Sigmoid colon (tissue), 7 donors: ENCODE measurements around the gene ZNF212. TPM values are rescaled to one million over a fixed set of nuclear protein-coding genes. Genes with fewer than 3 reads are reported as not detected.
"Not testable (repeated sequence)": the region's sequence is repeated elsewhere in the genome, so short reads cannot be mapped to it uniquely, and the experiment has no call there.

ENCODE experiments used
- DNase-seq: peaks from one replicate; pipeline ENCODE4 v3.0.0-alpha.2; 2019
- H3K27ac ChIP-seq, 4 donors: fragments of 200-600 bp; sonication (generic); one replicate each; pipeline ENCODE4 v1.5.1; 2016 to 2019; ENCODE audit warnings: mild to moderate bottlenecking in 1 of 4
- H3K27me3 ChIP-seq, 3 donors: fragments of 200-600 bp; sonication (generic); one replicate each; pipeline ENCODE4 v1.5.1; 2019; ENCODE audit warnings: mild to moderate bottlenecking in 1 of 3
- H3K36me3 ChIP-seq, 4 donors: fragments of 200-600 bp; sonication (generic); one replicate each; pipeline ENCODE4 v1.5.1; 2016 to 2019
- H3K4me1 ChIP-seq, 4 donors: fragments of 200-600 bp; sonication (generic); one replicate each; pipeline ENCODE4 v1.5.1; 2017 to 2019
- H3K4me3 ChIP-seq, 4 donors: fragments of 200-600 bp; sonication (generic); one replicate each; pipeline ENCODE4 v1.5.1; 2017 to 2019; ENCODE audit warnings: mild to moderate bottlenecking in 2 of 4, moderate library complexity in 1 of 4
- H3K9me3 ChIP-seq, 4 donors: fragments of 200-600 bp in 3 of 4; sonication (generic) in 3 of 4; one replicate each; pipeline versions ENCODE4 v1.5.1 to v1.6.1; 2013 to 2019
- CTCF ChIP-seq, 4 experiments: fragments of 450-650 bp in 3 of 4; fragments of 200-600 bp in 1 of 4; IDR thresholded peaks; one replicate each; pipeline ENCODE4 v1.5.1; 2016 to 2019; ENCODE audit warnings: antibody characterized with exemption in 4 of 4, mild to moderate bottlenecking in 3 of 4, moderate library complexity in 2 of 4
- EP300 ChIP-seq, 4 donors: sonication (generic); formaldehyde crosslinking; IDR thresholded peaks; one replicate each; pipeline ENCODE4 v1.6.1; 2017; ENCODE audit warnings: antibody characterized with exemption in 4 of 4
- POLR2A ChIP-seq, 2 donors: fragments of 450-650 bp; IDR thresholded peaks; one replicate each; pipeline ENCODE4 v1.6.1; 2016; ENCODE audit warnings: antibody characterized with exemption in 2 of 2, mild to moderate bottlenecking in 2 of 2, moderate library complexity in 2 of 2
- POLR2AphosphoS5 ChIP-seq, 4 donors: sonication (generic); formaldehyde crosslinking; IDR thresholded peaks; one replicate each; pipeline ENCODE4 v1.6.1; 2017; ENCODE audit warnings: antibody characterized with exemption in 4 of 4
- WGBS, 2 donors: extraction: QIAGEN DNeasy Blood & Tissue Kit; methylation state at CpG; one replicate each; pipeline ENCODE4 v1.1.7; 2013; 5-methylcytosine and 5-hydroxymethylcytosine counted together
- intact Hi-C: fragments of 100-400 bp; cut with DNase I; formaldehyde crosslinking; loops from one replicate; pipeline ENCODE4 v1.15.1; 2023
- polyA plus RNA-seq, 3 donors: library from polyadenylated mRNA; stranded (reverse); fragments of 200-250 nt; gene quantifications; one replicate each; pipeline ENCODE4 v1.2.3, GENCODE V29; 2013
- total RNA-seq, 4 donors: library from RNA; depleted of rRNA; stranded (reverse); fragments of >200 nt; gene quantifications; one replicate each; pipeline ENCODE4 v1.1.0, GENCODE V29; 2016
- donor health status: healthy with polysubstance abuse.
- donor health status: Bipolar disorder and iron deficiency.
- donor health status: healthy.

ZNF212 gene
- total and polyA plus RNA-seq, 7 donors = 4.1 to 13.6 (median 5.8) TPM

- H3K9me3 ChIP-seq = no peaks in the 10 kb centered on the region
- H3K36me3 ChIP-seq = no peaks in the 10 kb centered on the region
- H3K4me3 ChIP-seq = no peak overlapping the region
- no peak for DNase-seq
- H3K27ac ChIP-seq = no peak overlapping the region
- H3K27me3 ChIP-seq = peaks cover 0 to under 1% (median 0%) of the 10 kb centered on the region in 3 donors
- WGBS, 2 donors = 63 to 83% methylated on average over 2 of the region's 2 CpGs
- intact Hi-C loops = no loop called here
- H3K4me1 ChIP-seq = no peaks in the 10 kb centered on the region
- no peak for TF ChIP-seq EP300 (IDR thresholded peaks at IDR 0.05)
- no peak for TF ChIP-seq POLR2A (IDR thresholded peaks at IDR 0.05)
- TF ChIP-seq POLR2AphosphoS5 (IDR thresholded peaks at IDR 0.05) = no peak
- no peak for TF ChIP-seq CTCF (IDR thresholded peaks at IDR 0.05)
These were observed 7.1 kb upstream of the ZNF212 start for GRCh38 chr7:149232362-149232761.

DNA sequence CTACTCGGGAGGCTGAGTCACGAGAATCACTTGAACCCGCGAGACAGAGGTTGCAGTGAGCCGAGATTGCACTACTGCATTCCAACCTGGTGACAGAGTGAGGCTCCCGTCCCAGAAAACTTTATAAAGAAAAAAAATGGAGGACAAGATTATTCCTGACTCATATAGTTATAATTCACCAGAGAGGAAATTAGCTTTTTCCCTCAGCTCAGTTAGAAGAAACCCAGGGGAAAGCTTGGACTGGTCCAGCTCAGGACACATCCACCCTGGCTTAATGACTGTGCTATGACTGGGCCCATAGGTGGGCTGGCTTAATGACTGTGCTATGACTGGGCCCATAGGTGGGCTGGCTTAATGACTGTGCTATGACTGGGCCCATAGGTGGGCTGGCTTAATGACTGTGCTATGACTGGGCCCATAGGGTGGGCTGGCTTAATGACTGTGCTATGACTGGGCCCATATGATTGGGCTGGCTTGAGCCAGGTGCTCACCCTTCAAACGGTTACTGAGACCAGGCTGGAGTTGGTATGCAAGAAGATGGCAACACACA is 5.7 kb upstream of the ZNF212 start:
- DNase-seq, intact Hi-C loops: not testable (repeated sequence)
- 84 to 89% methylated on average over 7 of the region's 7 CpGs for WGBS, 2 donors

GRCh38 chr7:149237502-149237901 is 1.9 kb upstream of the ZNF212 start:
- no peak for DNase-seq
- intact Hi-C loops = loop anchor here (5.0 kb wide), 1 partner anchor 40 kb away; the partner anchor contains the start of gene ZNF282
- Histone ChIP-seq H3K36me3 (no peaks in the 10 kb centered on the region), H3K27me3 (peaks cover 0 to 2% (median 0%) of the 10 kb centered on the region in 3 donors), H3K27ac (no peak overlapping the region), H3K4me1 (peaks cover 0 to 22% (median 17%) of the 10 kb centered on the region in 4 donors), H3K4me3 (no peak overlapping the region), H3K9me3 (no peaks in the 10 kb centered on the region)
- 81 to 86% methylated on average over 7 of the region's 7 CpGs for WGBS, 2 donors
- no peak for TF ChIP-seq EP300 (IDR thresholded peaks at IDR 0.05)
- no peak for TF ChIP-seq POLR2A (IDR thresholded peaks at IDR 0.05)
- TF ChIP-seq CTCF (IDR thresholded peaks at IDR 0.05) = no peak
- no peak for TF ChIP-seq POLR2AphosphoS5 (IDR thresholded peaks at IDR 0.05)

More for the DNA sequence above, 5.7 kb upstream of the ZNF212 start:
- not testable (repeated sequence) for H3K27ac ChIP-seq, H3K4me1 ChIP-seq, H3K9me3 ChIP-seq, H3K36me3 ChIP-seq, H3K4me3 ChIP-seq, H3K27me3 ChIP-seq

DNA sequence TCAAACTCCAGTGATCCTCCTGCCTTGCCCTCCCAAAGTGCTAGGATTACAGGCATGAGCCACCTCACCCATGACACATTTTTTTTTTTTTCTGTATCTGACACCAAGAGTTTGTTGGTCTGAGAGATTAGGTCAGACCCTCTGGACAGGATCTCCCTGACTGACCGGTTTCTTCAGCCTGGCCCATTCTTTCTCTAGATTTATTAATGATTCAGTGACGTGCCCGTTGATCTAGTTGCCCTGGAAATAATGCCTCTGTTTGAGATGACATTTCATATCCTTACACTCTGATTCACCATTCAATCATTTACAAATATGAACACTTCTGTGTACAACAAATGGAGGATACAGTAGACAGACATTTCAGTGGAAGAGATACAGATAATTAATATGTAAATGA is 1.4 kb upstream of the ZNF212 start:
- 83 to 85% methylated on average over 3 of the region's 3 CpGs for WGBS, 2 donors
- no peak overlapping the region for H3K4me3 ChIP-seq
- H3K27me3 ChIP-seq = peaks cover 0 to 2% (median 0%) of the 10 kb centered on the region in 3 donors
- intact Hi-C loops = loop anchor here (2.0 to 5.0 kb wide), 2 partner anchors 23 to 41 kb away; partner anchors contain the start of gene ZNF282
- no peaks in the 10 kb centered on the region for H3K9me3 ChIP-seq
- no peak for TF ChIP-seq POLR2AphosphoS5 (IDR thresholded peaks at IDR 0.05)
- TF ChIP-seq EP300 (IDR thresholded peaks at IDR 0.05) = no peak
- TF ChIP-seq POLR2A (IDR thresholded peaks at IDR 0.05) = no peak
- TF ChIP-seq CTCF (IDR thresholded peaks at IDR 0.05) = no peak
- no peak for DNase-seq
- peaks cover 0 to 22% (median 17%) of the 10 kb centered on the region in 4 donors for H3K4me1 ChIP-seq
- no peaks in the 10 kb centered on the region for H3K36me3 ChIP-seq
- no peak overlapping the region for H3K27ac ChIP-seq

DNA sequence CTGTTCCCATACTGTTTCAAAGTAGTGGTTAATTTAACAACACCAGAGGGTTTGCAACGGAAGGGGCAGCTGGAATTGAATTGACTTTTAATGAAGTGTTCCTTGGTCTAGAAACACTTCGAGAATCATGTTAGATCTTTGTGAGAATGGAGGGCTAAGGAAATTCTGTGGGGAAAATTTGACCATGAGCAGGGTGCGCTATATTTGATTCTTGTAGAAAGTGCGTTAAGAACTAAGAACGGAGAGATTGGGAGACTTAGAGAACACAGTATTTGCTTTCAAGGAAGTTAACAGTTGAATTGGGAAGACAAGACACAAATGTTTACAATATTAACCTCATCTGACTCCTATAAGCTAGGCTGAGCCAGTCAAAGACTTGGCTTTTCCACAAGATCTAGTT is 1.2 kb downstream of the ZNF212 start:
- WGBS, 2 donors = 62 to 82% methylated on average over 5 of the region's 5 CpGs
- Histone ChIP-seq H3K4me1 (peaks cover 0 to 22% (median 17%) of the 10 kb centered on the region in 4 donors), H3K9me3 (no peaks in the 10 kb centered on the region), H3K4me3 (peak overlapping the region in 3 of 4 donors; percentile 78 to 86 (median 78)), H3K36me3 (no peaks in the 10 kb centered on the region), H3K27ac (no peak overlapping the region), H3K27me3 (peaks cover 0 to 2% (median 0%) of the 10 kb centered on the region in 3 donors)
- TF ChIP-seq CTCF (IDR thresholded peaks at IDR 0.05) = no peak
- no peak for TF ChIP-seq POLR2AphosphoS5 (IDR thresholded peaks at IDR 0.05)
- TF ChIP-seq POLR2A (IDR thresholded peaks at IDR 0.05) = no peak
- TF ChIP-seq EP300 (IDR thresholded peaks at IDR 0.05) = no peak
- no peak for DNase-seq
- intact Hi-C loops = no loop called here
